ENCODE measurements around the gene ACTL10. TPM values are rescaled to one million over a fixed set of nuclear protein-coding genes. Genes with fewer than 3 reads are reported as not detected.

ACTL10 gene
- total RNA-seq, result 0.49 TPM

GRCh38 chr20:33666293-33667244 lies at the start of gene ACTL10:
TSS of gene ACTL10 (plus strand) at chr20:33666943. CDS start at chr20:33667498, 555 bp downstream.

DNA sequence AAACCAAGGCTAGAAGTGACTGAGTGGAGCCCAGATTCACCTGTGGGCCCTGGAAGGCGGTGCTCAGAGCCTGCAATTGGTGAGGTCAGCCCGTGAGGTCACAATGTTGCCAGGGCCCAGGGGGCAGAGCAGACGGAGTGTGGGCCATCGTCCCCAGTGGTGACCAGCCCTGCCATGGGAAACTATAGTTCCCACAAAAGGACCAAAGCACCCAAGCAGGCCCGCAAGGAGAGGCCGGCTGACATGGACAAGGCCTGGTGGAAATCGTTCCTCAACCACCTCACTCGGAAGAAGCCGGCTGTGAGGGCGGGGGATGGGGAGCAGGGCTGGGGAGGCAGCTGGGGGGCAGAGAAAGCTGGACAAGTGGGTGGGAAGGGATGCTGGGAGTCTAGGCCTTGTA lies 4.6 kb upstream of the ACTL10 start, which contains the start of gene C20orf144:
TSS of gene C20orf144 (plus strand) at position 156 of the 400 bp plus-strand sequence. CDS start at position 175, 19 bp downstream.

GRCh38 chr20:33674294-33675135 lies 7.8 kb downstream of the ACTL10 start, which contains the start of gene NECAB3:
TSS of gene NECAB3 (minus strand) at chr20:33674428. CDS start at chr20:33674352, 76 bp downstream.

GRCh38 chr20:33686100-33686983 lies 19.6 kb downstream of the ACTL10 start, which contains the start of gene E2F1:
TSS of gene E2F1 (minus strand) at chr20:33686385. CDS start at chr20:33686264, 121 bp downstream.

Other genes with a start within 250 kb of the ACTL10 start
- 16.2 TPM for gene SNTA1, start 223.2 kb upstream of the ACTL10 start, total RNA-seq
- 44.0 TPM for gene CBFA2T2, start 176.8 kb upstream of the ACTL10 start, total RNA-seq
- 0.22 TPM for gene C20orf144, start 4.6 kb upstream of the ACTL10 start, total RNA-seq
- gene NECAB3, start 7.5 kb downstream of the ACTL10 start, total RNA-seq, result 44.3 TPM
- 11.6 TPM for gene E2F1, start 19.4 kb downstream of the ACTL10 start, total RNA-seq
- 14.6 TPM for gene PXMP4, start 53.4 kb downstream of the ACTL10 start, total RNA-seq
- gene ZNF341, start 65.1 kb downstream of the ACTL10 start, total RNA-seq, result 2.2 TPM
- gene CHMP4B, start 144.4 kb downstream of the ACTL10 start, total RNA-seq, result 75.4 TPM

Data from camera-type eye (tissue), 1 donor.